HG02840 (cell line): ENCODE measurements around the gene FKBP11.
"Not testable (repeated sequence)": the region's sequence is repeated elsewhere in the genome, so short reads cannot be mapped to it uniquely, and the experiment has no call there.

ENCODE experiments used
- ATAC-seq: cut with Tn5 transposase; IDR thresholded peaks from one replicate; pipeline ENCODE4 v1.9.1; 2021; ENCODE audit warnings: mild to moderate bottlenecking, moderate library complexity, moderate number of reproducible peaks; ENCODE audit not compliant: unreplicated experiment, low FRiP score

FKBP11 gene

DNA sequence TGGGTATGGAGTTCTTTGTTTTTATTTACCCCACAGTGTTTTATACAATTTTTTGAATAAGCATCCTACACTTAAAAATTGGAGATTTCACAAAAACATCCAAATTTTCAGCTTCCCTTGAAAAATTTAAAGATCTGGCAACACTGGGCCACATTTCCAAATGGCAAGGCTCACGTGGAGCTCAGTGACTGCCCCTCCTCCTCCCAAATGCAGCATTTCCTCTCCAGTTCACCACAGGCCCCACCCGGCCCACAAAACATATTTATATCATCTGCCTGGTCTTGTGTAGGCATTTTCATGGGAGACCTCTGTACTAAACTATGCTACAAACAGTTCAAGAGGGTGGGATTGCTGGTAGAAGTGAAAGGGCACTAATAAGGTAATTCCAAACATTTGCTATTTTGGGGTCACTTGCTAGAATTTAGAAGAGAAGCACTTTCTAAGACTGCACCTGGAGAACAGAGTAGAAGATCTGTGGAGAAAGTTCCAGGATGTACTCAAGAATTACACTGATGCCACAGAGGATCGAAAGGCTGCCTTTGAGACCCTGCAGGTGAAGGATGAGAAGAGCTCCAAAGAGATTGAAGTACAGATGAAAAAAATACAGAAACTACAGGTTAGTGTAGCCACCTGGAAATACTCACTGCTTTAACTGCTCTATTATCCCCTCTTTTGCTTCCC lies 7.3 kb downstream of the FKBP11 start:
- no peak for ATAC-seq

DNA sequence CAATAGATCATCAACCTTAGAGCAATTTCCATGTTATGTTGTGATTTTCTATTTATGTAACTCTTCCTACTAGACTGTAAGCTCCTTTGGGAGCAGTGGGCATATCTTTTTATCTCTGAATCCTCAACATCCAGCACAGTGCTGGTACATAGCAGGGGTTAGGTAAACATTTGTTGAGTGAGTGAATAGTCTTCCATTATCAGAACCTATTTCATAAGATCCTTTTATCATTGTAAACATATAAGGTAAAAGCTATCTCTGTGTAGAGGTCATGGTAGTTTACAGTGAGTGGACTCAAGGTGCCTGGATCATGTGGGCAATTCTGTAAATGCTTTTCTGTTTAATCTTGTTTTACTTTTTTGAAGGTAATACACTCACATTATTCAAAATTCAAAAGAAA lies 15.1 kb downstream of the FKBP11 start:
- no peak for ATAC-seq

DNA sequence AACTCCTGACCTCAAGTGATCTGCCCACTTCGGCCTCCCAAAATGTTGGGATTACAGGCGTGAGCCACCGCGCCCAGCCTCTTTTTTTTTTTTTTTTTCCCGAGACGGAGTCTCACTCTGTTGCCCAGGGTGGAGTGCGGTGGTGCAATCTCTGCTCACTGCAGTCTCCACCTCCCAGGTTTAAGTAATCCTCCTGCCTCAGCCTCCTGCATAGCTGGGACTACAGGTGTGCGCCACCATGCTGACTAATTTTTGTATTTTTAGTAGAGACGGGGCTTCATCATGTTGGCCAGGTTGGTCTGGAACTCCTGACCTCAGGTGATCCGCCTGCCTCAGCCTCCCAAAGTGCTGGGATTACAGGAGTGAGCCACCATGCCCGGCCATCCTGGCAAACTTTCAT lies 15.6 kb downstream of the FKBP11 start:
- not testable (repeated sequence) for ATAC-seq

DNA sequence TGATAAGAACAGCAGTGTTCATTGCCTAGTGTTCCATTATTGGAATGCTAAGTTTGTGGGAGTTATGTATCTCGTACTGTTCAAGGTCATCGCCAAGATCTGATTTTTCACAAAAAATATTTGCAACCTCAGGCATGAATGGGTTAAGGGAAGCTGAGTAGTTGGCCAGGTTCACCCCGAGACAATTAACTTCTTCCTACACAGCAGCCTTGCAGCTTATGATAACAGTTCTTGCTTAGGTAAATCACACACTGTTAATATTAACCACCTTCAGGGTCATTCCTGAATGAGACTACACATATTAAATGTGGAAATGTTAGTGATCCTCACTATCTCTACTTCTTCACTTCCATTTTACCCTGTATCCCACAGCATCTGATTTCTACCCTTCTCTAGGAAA lies 18.0 kb downstream of the FKBP11 start:
- ATAC-seq = no peak

DNA sequence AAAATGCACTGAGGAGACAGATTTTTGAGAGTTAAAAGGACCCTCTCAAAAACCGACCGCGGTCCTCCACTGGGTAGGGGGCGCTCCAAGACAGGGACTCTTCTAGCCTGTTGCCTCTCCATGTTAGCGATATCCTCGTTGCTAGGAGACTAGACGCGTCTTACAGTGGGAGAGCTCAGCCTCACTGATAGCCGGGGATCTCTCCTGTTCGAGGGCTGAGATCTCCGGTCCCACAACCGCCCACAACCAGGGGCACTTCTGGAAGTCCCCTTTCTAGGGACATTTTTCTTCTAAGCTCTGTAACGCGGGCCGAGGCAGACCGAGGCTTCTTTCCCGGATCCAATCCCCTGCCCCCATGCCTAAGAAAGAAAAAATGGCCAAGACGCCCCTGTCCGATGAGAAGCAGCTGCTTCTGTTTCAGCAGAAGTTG lies 21.3 kb downstream of the FKBP11 start:
- peak; percentile 77 for ATAC-seq

DNA sequence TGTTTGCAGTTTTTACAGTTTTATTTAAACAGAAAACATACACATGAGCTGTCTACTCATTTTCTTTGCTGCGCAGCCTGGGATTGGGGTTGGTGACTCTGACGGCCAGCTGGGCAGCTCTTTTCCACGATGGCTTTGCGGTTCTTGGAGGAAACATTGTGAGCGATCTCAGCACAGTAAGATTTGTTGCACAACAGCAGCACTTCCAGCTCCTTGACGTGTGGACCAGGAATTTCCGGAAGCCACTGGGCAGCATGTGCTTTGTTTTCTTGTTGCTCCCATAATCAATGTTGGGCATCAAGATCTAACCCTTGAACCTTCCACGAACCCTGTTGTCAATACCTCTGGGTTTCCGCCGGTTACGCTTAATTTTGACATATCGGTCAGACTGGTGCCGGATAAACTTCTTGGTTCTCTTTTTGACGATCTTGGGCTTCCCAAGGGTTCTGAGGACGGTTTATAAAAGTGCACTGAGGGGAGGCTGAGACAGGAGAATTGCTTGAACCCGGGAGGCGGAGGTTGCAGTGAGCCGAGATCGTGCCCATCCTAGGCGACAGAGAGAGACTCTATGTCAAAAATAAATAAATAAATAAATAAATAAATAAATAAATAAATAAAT lies 21.8 kb downstream of the FKBP11 start:
- ATAC-seq = no peak

DNA sequence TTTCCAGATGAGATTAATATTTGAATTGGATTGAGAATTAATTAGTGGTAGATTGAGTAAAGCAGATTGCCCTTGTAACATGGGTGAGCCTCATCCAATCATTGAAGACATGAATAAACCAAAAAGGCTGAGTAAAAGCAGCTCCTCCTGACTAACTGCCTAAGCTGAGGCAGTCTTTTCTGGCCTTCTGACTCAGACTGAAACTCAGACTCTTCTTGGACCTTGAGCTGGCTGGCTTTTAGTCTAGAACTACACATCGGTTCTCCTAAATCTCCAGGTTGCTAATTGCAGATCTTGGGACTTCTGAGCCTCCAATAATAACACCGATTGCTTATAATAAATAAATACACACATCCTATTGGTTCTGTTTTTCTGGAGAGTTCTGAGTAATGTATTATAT lies 24.0 kb downstream of the FKBP11 start:
- ATAC-seq = no peak

DNA sequence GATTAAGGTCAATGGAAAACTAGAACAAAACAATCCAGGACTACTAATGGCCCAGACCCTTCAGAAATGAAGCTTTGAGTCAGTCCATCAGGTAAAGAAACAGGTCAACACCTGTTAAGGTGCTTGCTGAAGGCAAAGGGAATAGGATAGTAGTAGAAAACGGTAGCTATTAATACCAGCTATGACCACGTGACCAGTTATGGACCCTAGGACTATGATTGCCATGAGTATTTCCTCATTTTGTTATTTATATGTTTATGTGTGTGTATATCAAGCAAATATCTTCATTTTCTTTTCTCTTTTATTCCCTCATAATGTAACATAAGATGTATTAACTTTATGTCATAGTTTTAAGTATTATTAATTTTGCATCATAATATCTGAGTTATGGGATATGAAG lies 25.6 kb downstream of the FKBP11 start:
- no peak for ATAC-seq

DNA sequence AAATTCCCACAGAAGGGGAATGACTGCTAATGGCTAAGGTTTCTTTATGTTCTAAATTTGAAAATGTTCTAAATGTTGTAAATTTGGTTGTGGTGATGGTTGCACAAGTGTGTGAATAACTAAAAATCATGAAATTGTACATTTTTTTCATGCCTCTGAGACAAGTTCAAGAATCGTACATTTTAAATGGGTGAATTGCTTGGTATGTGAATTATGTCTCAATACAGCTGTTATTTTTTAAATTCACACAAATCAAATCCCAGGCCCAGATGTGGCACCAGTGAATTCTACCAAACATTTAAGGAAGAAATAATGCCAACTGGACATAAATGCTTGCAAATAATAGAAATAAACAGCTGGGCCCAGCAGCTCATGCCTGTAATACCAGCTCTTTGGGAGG lies 31.0 kb downstream of the FKBP11 start:
- no peak for ATAC-seq

DNA sequence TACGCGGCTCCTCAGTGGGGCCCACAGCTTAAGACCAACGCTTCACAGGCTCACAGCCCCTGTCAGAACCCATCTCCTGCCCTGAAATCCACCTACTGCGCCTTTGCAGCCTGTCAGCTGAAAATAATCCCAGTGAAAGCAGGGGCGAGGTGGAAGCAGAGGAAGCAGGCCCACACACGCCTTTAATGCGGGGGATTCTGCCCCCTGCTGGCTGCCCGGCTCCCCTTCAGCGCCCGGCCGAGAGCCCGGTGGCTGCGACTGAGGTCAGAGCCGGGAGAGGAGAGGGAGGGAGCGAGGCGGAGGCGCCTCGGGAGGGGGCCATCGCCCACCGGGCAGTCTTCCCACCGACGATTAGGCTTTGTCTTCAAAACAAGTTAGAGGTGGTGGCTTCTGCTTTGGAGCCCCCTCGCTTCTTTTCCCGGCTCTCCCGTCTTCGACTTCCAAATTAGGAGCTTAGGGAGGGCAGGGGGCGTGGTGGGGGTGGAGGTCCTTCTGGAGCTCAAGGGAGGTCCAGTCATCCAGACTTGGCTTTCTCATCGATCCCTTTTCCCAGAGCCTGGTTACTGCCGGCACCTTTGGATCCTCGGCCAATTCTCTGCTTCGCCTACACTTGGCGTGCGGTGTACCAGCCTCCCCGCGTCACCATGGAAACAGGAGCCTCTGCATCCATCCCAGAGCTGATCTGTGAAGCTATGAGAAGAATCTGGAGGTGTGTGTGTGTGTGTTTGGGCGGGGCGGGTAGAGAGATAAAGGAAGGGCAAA lies 34.5 kb downstream of the FKBP11 start:
- ATAC-seq = no peak

DNA sequence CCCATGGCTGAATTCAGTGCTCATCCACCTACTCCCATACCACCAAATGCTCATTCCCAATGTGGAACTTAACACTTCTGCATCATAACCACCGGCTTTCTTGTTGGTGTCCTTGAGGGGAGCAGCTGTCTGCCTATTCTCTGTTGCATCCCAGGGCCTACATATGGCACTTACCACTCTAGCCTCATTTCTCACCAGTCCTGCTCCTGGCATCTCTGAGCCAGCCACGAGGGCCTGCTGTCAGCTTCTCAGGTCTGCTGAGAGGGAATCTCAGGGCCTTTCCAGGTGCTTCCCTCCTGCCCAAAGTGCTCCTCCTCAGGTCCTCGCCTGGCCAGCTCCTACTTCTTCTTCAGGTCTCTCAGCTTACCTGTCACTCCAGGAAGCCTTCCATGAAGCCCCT lies 35.6 kb downstream of the FKBP11 start:
- no peak for ATAC-seq

DNA sequence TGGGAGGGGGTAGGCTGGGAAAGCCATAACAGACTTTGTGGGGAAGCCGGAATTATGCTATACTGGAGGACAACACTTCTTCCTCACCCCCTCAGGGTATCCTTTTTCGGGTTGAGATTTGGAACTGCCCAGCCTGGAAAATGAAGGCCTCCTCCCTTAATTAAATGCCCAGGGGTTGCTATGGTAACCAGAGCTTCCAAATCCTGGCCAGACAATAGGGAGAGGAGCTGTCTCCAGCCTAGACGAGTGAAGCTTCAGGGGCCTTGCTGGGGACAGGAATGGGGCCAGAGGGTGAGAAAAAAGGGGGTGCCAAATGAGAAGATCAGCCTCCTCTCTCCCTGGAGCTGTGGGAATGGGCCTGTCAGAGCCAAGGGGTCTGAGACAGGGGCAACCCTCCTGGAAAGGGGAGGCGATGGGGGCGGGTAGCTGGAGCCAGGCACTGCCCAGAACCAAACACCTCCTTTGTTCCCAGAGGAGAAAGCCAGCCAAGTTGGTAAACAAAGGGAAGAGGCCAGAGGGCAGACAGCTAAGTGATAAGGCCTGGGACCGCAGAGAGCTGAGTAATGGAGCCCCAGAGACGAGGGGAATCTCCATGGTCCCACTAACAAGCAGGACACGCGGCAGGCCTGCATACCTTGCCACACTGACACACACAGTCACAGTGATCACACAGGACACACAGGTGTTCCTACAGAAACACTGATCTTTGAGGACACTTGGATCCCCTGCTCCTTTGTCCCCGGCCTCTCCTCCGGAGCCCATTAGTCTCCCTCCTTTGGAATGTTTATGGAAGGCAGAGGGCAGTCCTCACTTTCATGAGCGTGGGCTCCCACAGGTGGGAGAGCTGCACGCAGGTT lies 41.8 kb downstream of the FKBP11 start:
- ATAC-seq = no peak

DNA sequence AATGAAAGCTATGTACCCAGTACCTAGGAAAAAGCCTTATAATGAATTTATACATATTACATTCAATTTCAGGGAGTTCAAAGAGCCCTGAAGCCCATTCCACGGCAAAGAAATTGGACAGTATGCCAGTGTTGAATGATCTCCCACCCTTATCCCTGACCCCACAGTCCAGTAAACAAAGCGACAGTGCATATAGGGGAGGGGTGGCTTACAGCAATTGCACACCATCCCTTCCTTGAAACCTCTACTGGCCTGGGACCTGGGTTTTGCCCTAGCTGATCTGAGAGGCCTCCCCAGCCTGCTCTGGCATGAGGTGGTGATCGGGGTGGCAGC lies 42.4 kb downstream of the FKBP11 start:
- ATAC-seq = no peak

DNA sequence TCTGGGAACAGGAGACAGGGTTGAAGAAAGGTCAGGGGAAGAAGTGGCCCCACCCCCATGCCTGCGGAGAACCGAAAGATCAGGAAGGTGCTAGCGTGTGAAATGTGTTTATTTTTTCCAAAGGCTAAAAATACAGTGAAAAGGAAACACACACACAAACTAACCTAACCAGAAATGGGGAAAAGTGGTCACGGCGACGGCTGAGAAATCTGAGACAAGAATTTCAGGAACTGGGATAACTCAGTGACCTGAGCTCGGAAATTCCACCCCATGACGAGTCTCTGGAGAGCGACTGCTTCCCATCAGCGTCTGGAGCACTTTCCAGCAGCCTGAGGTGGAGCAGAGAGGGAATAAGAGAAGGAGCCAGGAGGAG lies 43.0 kb downstream of the FKBP11 start:
- no peak for ATAC-seq

DNA sequence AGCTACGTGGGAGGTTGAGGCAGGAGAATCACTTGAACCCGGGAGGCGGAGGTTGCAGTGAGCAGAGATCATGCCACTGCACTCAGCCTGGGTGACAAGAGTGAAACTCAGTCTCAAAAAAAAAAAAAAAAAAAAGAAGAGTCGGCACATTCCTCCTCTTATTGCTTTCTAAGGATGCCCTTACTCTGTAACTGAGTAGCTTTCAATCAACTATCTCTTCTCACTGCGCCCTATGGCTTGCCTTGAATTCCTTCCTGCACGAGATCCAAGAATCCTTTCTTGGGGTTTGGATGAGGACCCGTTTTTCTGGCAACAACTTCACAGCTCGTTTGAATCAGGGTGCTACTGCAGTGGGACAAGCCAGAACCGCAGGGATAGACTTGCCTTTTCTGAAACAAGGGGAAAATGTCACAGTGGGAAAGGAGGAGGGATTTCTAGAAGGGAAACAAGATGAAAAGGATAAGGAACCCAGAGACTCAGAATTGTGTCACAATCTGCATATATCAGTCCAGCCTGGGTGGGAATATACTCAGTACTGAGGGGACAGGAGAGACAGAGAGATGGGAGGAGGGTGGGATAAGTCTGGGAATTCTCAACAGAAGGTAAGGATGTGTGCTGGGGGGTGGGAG lies 43.5 kb downstream of the FKBP11 start:
- ATAC-seq = no peak

DNA sequence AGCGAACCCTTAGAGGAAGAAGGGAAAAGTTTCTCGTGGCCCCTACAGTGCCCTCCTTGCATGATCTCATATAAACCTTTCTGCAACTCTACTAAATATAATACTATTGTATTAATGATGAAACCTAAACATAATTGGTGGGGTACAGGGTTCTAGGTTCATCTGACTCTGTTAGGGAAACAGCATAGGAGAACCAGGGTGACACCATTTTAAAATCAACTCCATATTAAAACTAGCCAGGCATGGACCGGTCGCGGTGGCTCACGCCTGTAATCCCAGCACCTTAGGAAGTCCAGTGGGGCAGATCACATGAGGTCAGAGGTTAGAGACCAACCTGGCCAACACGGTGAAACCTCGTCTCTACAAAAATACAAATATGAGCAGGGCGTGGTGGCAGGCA lies 44.6 kb downstream of the FKBP11 start:
- ATAC-seq = no peak

DNA sequence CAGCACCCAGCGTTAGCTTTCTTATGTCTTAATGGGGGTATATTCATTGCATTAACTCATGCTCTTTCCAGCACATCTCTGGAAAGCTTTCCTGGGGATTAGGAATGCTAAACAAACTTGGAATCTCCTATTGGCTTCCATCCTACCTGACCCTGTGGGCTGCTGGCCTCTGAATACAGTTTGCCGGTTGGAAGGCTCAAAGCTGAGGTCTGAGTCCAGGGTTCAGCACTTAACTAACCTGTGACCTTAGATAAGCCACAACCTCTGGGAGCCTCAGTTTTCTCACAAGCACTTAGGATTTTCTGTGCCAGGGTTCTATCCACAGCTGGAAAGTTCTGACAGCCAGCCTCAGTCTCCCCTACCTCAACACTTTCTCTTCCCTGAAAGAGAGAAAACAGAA lies 46.7 kb downstream of the FKBP11 start:
- no peak for ATAC-seq

DNA sequence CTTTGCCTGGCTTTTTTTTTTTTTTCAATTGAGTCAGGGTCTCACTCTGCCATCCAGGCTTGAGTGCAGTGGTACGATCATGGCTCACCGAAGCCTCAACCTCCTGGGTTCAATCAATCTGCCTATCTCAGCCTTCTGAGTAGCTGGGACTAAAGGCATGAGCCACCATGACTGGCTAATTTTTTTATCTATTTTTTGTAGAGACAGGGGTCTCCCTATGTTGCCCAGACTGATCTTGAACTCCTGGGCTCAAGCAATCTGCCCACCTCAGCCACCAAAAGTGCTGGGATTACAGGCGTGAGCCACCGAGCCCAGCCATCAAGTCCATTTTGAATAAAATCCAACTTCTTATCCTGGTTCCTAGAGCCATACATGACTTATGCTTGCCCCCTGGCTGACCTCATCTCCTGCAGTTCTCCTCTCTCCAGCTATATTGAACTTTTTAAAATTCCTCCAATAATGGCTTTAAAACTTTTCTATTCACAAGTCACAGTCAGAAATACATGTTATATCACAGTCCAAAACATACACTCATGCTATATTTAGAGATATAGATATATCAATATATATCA lies 49.3 kb downstream of the FKBP11 start:
- ATAC-seq = no peak

DNA sequence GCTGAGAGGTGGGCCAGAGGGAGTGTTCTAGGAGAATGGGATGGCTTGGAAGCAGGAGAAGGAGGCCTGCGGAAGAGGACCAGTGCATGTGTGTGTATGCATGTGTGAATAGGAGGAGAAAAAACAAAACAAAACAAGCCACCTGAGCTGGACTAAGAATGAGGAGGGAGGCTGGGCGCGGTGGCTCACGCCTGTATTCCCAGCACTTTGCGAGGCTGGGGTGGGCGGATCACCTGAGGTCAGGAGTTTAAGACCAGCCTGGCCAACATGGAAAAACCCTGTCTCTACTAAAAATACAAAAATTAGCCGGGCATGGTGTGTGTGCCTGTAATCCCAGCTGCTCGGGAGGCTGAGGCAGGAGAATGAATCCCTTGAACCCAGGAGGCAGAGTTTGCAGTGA lies 51.8 kb downstream of the FKBP11 start:
- not testable (repeated sequence) for ATAC-seq

DNA sequence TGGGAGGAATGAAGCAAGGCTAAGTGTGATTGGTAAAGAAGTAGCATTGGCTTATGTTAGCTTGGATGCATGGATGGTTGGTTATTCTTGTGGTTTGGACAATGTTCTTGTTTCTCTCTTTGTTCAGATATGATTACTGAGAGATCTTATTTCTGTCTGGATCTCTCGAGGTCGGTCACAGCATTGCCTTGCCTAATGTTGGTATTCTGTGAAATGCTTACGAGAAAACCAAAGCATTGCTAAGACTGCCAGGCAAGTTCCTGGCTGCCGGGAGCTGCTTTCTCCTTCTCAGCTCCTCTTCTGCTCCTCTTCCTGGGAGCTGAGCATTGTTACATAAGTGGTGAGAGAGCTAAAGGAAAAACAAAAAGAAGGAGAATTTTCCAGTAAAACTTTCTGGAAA lies 52.2 kb downstream of the FKBP11 start:
- no peak for ATAC-seq
